ENCODE measurements around the gene DGKQ. TPM values are rescaled to one million over a fixed set of nuclear protein-coding genes. Genes with fewer than 3 reads are reported as not detected.

Gene DGKQ
- total and polyA plus RNA-seq, 2 donors from 2014 or later = 3.5 to 13.7 TPM

- Histone ChIP-seq H3K4me3 (ENCODE audit: low read length in 3 of 3) (no peak overlapping the region), H3K4me1 (ENCODE audit: control insufficient read depth in 2 of 3, insufficient read depth in 2 of 3, low read depth in 1 of 3, low read length in 3 of 3) (peaks cover 0 to 15% (median 5%) of the 10 kb centered on the region in 3 donors), H3K27ac (ENCODE audit: low read depth in 2 of 2, low read length in 2 of 2) (no peak overlapping the region), H3K9ac (ENCODE audit: low read length in 3 of 3) (no peak overlapping the region), H3K9me3 (ENCODE audit: control insufficient read depth in 2 of 3, insufficient read depth in 1 of 3, low read length in 3 of 3) (no peaks in the 10 kb centered on the region), H3K27me3 (ENCODE audit: control insufficient read depth, insufficient read depth, low read length) (no peaks in the 10 kb centered on the region), H3K36me3 (ENCODE audit: control insufficient read depth in 2 of 3, insufficient read depth in 3 of 3, low read length in 3 of 3) (no peaks in the 10 kb centered on the region)
- intact Hi-C loops (cut with DNase I) = no loop called here
- TF ChIP-seq CTCF (IDR thresholded peaks at IDR 0.05; ENCODE audit: borderline replicate concordance, extremely low read depth, insufficient read depth) = no peak
- peak; percentile 28 to 78 (median 49) for DNase-seq
- FAIRE-seq = no peak
Measured at GRCh38 chr4:967113-968104, 6.0 kb downstream of the DGKQ start.

- Histone ChIP-seq H3K36me3 (ENCODE audit: control insufficient read depth in 2 of 3, insufficient read depth in 3 of 3, low read length in 3 of 3) (no peaks in the 10 kb centered on the region), H3K9me3 (ENCODE audit: control insufficient read depth in 2 of 3, insufficient read depth in 1 of 3, low read length in 3 of 3) (no peaks in the 10 kb centered on the region), H3K4me1 (ENCODE audit: control insufficient read depth in 2 of 3, insufficient read depth in 2 of 3, low read depth in 1 of 3, low read length in 3 of 3) (peaks cover 0 to 6% (median under 1%) of the 10 kb centered on the region in 3 donors), H3K27ac (ENCODE audit: low read depth in 2 of 2, low read length in 2 of 2) (no peak overlapping the region), H3K4me3 (ENCODE audit: low read length in 3 of 3) (no peak overlapping the region), H3K27me3 (ENCODE audit: control insufficient read depth, insufficient read depth, low read length) (no peaks in the 10 kb centered on the region), H3K9ac (ENCODE audit: low read length in 3 of 3) (no peak overlapping the region)
- DNase-seq = peak in 1 of 5 donors; percentile 80
- no peak for TF ChIP-seq CTCF (IDR thresholded peaks at IDR 0.05; ENCODE audit: borderline replicate concordance, extremely low read depth, insufficient read depth)
- no peak for FAIRE-seq
- intact Hi-C loops (cut with DNase I) = no loop called here
Measured at GRCh38 chr4:966266-967112, 6.9 kb downstream of the DGKQ start.

GRCh38 chr4:965766-966134, 7.6 kb downstream of the DGKQ start:
- intact Hi-C loops (cut with DNase I) = no loop called here
- H3K9ac ChIP-seq (ENCODE audit: low read length in 3 of 3) = no peak overlapping the region
- peaks cover 0 to 3% (median 0%) of the 10 kb centered on the region in 3 donors for H3K4me1 ChIP-seq (ENCODE audit: control insufficient read depth in 2 of 3, insufficient read depth in 2 of 3, low read depth in 1 of 3, low read length in 3 of 3)
- no peaks in the 10 kb centered on the region for H3K27me3 ChIP-seq (ENCODE audit: control insufficient read depth, insufficient read depth, low read length)
- H3K36me3 ChIP-seq (ENCODE audit: control insufficient read depth in 2 of 3, insufficient read depth in 3 of 3, low read length in 3 of 3) = no peaks in the 10 kb centered on the region
- no peak for TF ChIP-seq CTCF (IDR thresholded peaks at IDR 0.05; ENCODE audit: borderline replicate concordance, extremely low read depth, insufficient read depth)
- FAIRE-seq (no peak), DNase-seq (peak in 1 of 5 donors; percentile 68)
- H3K9me3 ChIP-seq (ENCODE audit: control insufficient read depth in 2 of 3, insufficient read depth in 1 of 3, low read length in 3 of 3) = no peaks in the 10 kb centered on the region
- no peak overlapping the region for H3K27ac ChIP-seq (ENCODE audit: low read depth in 2 of 2, low read length in 2 of 2)
- H3K4me3 ChIP-seq (ENCODE audit: low read length in 3 of 3) = no peak overlapping the region

Data from kidney (tissue), 14 donors.